Measurements from ENCODE around the gene COL27A1. TPM values are rescaled to one million over a fixed set of nuclear protein-coding genes. Genes with fewer than 3 reads are reported as not detected.

Gene COL27A1
- total and polyA plus RNA-seq, 2 donors (not counting 3 experiments of a cell fraction or from before 2014, with no cell fraction given): 14.7 to 49.1 TPM

GRCh38 chr9:114115654-114116125 lies 39.6 kb upstream of the COL27A1 start:
- Histone ChIP-seq H3K27ac (ENCODE audit: insufficient read depth, low read depth, low read length) (no peak overlapping the region), H3K9me1 (replicated peaks; ENCODE audit: control insufficient read depth, extremely low read depth, insufficient read depth, low read length) (no peaks in the 10 kb centered on the region), H3K4me3 (replicated peaks in 1 of 3; ENCODE audit: insufficient read depth in 1 of 3, low read depth in 1 of 3, low read length in 3 of 3) (no peak overlapping the region), H3K4me1 (ENCODE audit: control insufficient read depth, extremely low read depth, insufficient read depth, low read length) (no peaks in the 10 kb centered on the region), H3K79me2 (ENCODE audit: control insufficient read depth, insufficient read depth, low read length) (no peaks in the 10 kb centered on the region), H3K9ac (replicated peaks; ENCODE audit: extremely low read depth, insufficient read depth, low read length) (no peak overlapping the region), H4K20me1 (replicated peaks; ENCODE audit: control insufficient read depth, extremely low read depth, insufficient read depth, low read length) (no peaks in the 10 kb centered on the region), H2AFZ (ENCODE audit: low read depth, low read length) (no peak overlapping the region), H3K4me2 (ENCODE audit: insufficient read depth, low read length) (no peak overlapping the region), H3K27me3 (ENCODE audit: control insufficient read depth in 2 of 2, insufficient read depth in 2 of 2, low read length in 2 of 2) (peaks cover 34 to 45% of the 10 kb centered on the region in 2 experiments), H3K36me3 (ENCODE audit: control insufficient read depth in 2 of 2, extremely low read depth in 1 of 2, insufficient read depth in 2 of 2, low read length in 2 of 2) (no peaks in the 10 kb centered on the region), H3K9me3 (replicated peaks; ENCODE audit: control insufficient read depth, insufficient read depth, low read length) (no peaks in the 10 kb centered on the region)
- no TSS peak for BruUV-seq (replicated peaks)
- FAIRE-seq (no peak), DNase-seq (ENCODE audit: low read depth, low spot score) (no peak)
- CTCF ChIA-PET: interaction anchor here (1.1 to 5.1 kb wide), 3 partner anchors 8 to 175 kb away, joined by 5 to 41 read pairs (median 8); no protein-coding TSS in a partner anchor
- TF ChIP-seq JUN (IDR thresholded peaks at IDR 0.05; ENCODE audit: borderline replicate concordance, insufficient read depth, insufficient read length, low read depth): no peak
- intact Hi-C loops (cut with micrococcal nuclease): no loop called here
- dilution Hi-C loops (cut with MboI; ENCODE audit: extremely low pct_ligation_motif_present, low sequenced_read_pairs): no loop called here
- POLR2A ChIA-PET: no interaction called here

DNA sequence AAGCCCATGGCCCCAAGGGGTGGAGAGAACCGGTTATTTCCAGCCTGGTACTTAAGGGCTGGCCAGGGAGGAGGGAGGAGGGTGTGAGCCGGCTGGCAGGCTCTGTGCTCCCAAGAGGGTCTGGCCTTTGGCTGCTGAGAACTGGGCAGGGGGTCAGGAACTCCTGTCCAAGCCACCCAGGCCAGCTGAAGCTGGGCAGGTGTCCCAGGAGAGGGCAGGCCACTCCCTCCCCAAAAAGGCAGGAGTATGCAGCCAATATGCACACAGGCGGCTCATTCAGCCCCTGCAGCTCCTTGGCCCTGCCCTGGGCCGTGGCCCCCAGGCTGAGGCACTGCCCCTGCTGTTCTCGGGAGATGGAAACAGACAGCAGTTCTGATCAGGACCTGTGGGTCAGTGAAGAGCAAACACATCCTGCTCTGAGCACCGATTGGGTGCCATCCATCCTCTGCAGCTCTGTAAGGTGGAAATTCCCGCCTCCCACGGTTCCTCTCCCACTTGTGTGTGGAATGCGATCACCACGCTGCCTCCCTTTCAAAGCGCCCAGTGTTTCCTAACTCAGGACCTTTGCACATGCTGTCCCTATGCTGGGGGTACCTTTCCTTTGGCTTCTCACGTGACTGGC lies 39.1 kb upstream of the COL27A1 start:
- no peaks in the 10 kb centered on the region for H3K9me3 ChIP-seq (replicated peaks; ENCODE audit: control insufficient read depth, insufficient read depth, low read length)
- no peaks in the 10 kb centered on the region for H4K20me1 ChIP-seq (replicated peaks; ENCODE audit: control insufficient read depth, extremely low read depth, insufficient read depth, low read length)
- H3K79me2 ChIP-seq (ENCODE audit: control insufficient read depth, insufficient read depth, low read length): no peaks in the 10 kb centered on the region
- FAIRE-seq: no peak
- no peak overlapping the region for H3K4me2 ChIP-seq (ENCODE audit: insufficient read depth, low read length)
- no peaks in the 10 kb centered on the region for H3K36me3 ChIP-seq (ENCODE audit: control insufficient read depth in 2 of 2, extremely low read depth in 1 of 2, insufficient read depth in 2 of 2, low read length in 2 of 2)
- ChIA-PET POLR2A (no interaction called here), CTCF (interaction anchor here (1.1 to 5.1 kb wide), 3 partner anchors 8 to 175 kb away, joined by 5 to 41 read pairs (median 8); no protein-coding TSS in a partner anchor)
- H3K4me1 ChIP-seq (ENCODE audit: control insufficient read depth, extremely low read depth, insufficient read depth, low read length): no peaks in the 10 kb centered on the region
- no peak for DNase-seq (ENCODE audit: low read depth, low spot score)
- H3K27me3 ChIP-seq (ENCODE audit: control insufficient read depth in 2 of 2, insufficient read depth in 2 of 2, low read length in 2 of 2): peaks cover 37 to 45% of the 10 kb centered on the region in 2 experiments
- no TSS peak for BruUV-seq (replicated peaks)
- H3K9me1 ChIP-seq (replicated peaks; ENCODE audit: control insufficient read depth, extremely low read depth, insufficient read depth, low read length): no peaks in the 10 kb centered on the region
- H2AFZ ChIP-seq (ENCODE audit: low read depth, low read length): no peak overlapping the region
- dilution Hi-C loops (cut with MboI; ENCODE audit: extremely low pct_ligation_motif_present, low sequenced_read_pairs): no loop called here
- intact Hi-C loops (cut with micrococcal nuclease): no loop called here
- H3K4me3 ChIP-seq (replicated peaks in 1 of 3; ENCODE audit: insufficient read depth in 1 of 3, low read depth in 1 of 3, low read length in 3 of 3): no peak overlapping the region
- H3K27ac ChIP-seq (ENCODE audit: insufficient read depth, low read depth, low read length): no peak overlapping the region
- TF ChIP-seq JUN (IDR thresholded peaks at IDR 0.05; ENCODE audit: borderline replicate concordance, insufficient read depth, insufficient read length, low read depth): no peak
- no peak for TF ChIP-seq FOS (IDR thresholded peaks at IDR 0.05; ENCODE audit: borderline replicate concordance, insufficient read depth, low read length)
- no peak for TF ChIP-seq EZH2 (IDR thresholded peaks at IDR 0.05; ENCODE audit: borderline replicate concordance, low read depth, low read length, severe bottlenecking)
- no peak for TF ChIP-seq MYC (IDR thresholded peaks at IDR 0.05; ENCODE audit: low read depth, low read length)
- no peak for TF ChIP-seq POLR2A (IDR thresholded peaks at IDR 0.05; ENCODE audit: low read depth, low read length)
- no peak for TF ChIP-seq POLR2AphosphoS5 (IDR thresholded peaks at IDR 0.05; ENCODE audit: insufficient read depth, low read depth, low read length)
- H3K9ac ChIP-seq (replicated peaks; ENCODE audit: extremely low read depth, insufficient read depth, low read length): no peak overlapping the region

Data from endothelial cell of umbilical vein (primary cell).